Measurements from ENCODE around the gene NAV2. TPM values are rescaled to one million over a fixed set of nuclear protein-coding genes. Genes with fewer than 3 reads are reported as not detected.
"Not testable (repeated sequence)": the region's sequence is repeated elsewhere in the genome, so short reads cannot be mapped to it uniquely, and the experiment has no call there.

Gene NAV2
- total RNA-seq, 1 experiment from 2014 or later, result 1.8 TPM

- peak; percentile 93 for DNase-seq (ENCODE audit: low spot score)
Measured at GRCh38 chr11:20112291-20113148, 399.9 kb downstream of the NAV2 start.

- DNase-seq (ENCODE audit: low spot score), result no peak
Measured at GRCh38 chr11:20113149-20113438, 400.5 kb downstream of the NAV2 start.

GRCh38 chr11:20114588-20114987 lies 402.0 kb downstream of the NAV2 start:
- DNase-seq (ENCODE audit: low spot score), result no peak

GRCh38 chr11:20116825-20117224 lies 404.2 kb downstream of the NAV2 start:
- no peak for DNase-seq (ENCODE audit: low spot score)

- DNase-seq (ENCODE audit: low spot score), result no peak
Measured at GRCh38 chr11:20117291-20117690, 404.7 kb downstream of the NAV2 start.

GRCh38 chr11:20118209-20118608 lies 405.6 kb downstream of the NAV2 start:
- no peak for DNase-seq (ENCODE audit: low spot score)

GRCh38 chr11:20119315-20119714 lies 406.7 kb downstream of the NAV2 start:
- no peak for DNase-seq (ENCODE audit: low spot score)

GRCh38 chr11:20120134-20120925 lies 407.7 kb downstream of the NAV2 start:
- no peak for DNase-seq (ENCODE audit: low spot score)

GRCh38 chr11:20122131-20122530 lies 409.5 kb downstream of the NAV2 start:
- DNase-seq (ENCODE audit: low spot score), result no peak

- DNase-seq (ENCODE audit: low spot score), result no peak
Measured at GRCh38 chr11:20125927-20126326, 413.3 kb downstream of the NAV2 start.

- DNase-seq (ENCODE audit: low spot score), result no peak
Measured at GRCh38 chr11:20126724-20127123, 414.1 kb downstream of the NAV2 start.

GRCh38 chr11:20127671-20128527 lies 415.3 kb downstream of the NAV2 start:
- peak; percentile 74 for DNase-seq (ENCODE audit: low spot score)

GRCh38 chr11:20128528-20128825 lies 415.8 kb downstream of the NAV2 start:
- DNase-seq (ENCODE audit: low spot score), result not testable (repeated sequence)

- DNase-seq (ENCODE audit: low spot score), result no peak
Measured at GRCh38 chr11:20129665-20130064, 417.0 kb downstream of the NAV2 start.

- peak; percentile 49 for DNase-seq (ENCODE audit: low spot score)
Measured at GRCh38 chr11:20131788-20132666, 419.4 kb downstream of the NAV2 start.

GRCh38 chr11:20132667-20133039 lies 420.0 kb downstream of the NAV2 start:
- DNase-seq (ENCODE audit: low spot score), result no peak

- no peak for DNase-seq (ENCODE audit: low spot score)
Measured at GRCh38 chr11:20134991-20135736, 422.5 kb downstream of the NAV2 start.

GRCh38 chr11:20137637-20138036 lies 425.0 kb downstream of the NAV2 start:
- no peak for DNase-seq (ENCODE audit: low spot score)

- no peak for DNase-seq (ENCODE audit: low spot score)
Measured at GRCh38 chr11:20138707-20139106, 426.1 kb downstream of the NAV2 start.

- no peak for DNase-seq (ENCODE audit: low spot score)
Measured at GRCh38 chr11:20154381-20154780, 441.7 kb downstream of the NAV2 start.

Measured in H4 (cell line).